K562 (cell line): Measurements from ENCODE around the gene PRSS53. TPM values are rescaled to one million over a fixed set of nuclear protein-coding genes. Genes with fewer than 3 reads are reported as not detected.

Experiments
- ATAC-seq: fragments of 200-7000 bp; cut with Tn5 transposase; 3 replicates; pipeline ENCODE4 v1.9.1; 2020; ENCODE audit warnings: moderate library complexity
- BruUV-seq: library from RNA; stranded (reverse); fragments of 400-500 nt; replicated peaks from 2 replicates; lab custom pipeline; 2021; lab: Mats Ljungman, UMichigan
- CTCF ChIA-PET: fragments of 300-600 bp; formaldehyde crosslinking; extraction: SDS; loops from one replicate; lab custom pipeline; 2021; ENCODE audit warnings: low intra/inter-chr PET ratio; lab: Yijun Ruan, JAX
- POLR2A ChIA-PET: fragments of 300-600, 350-650 bp; sonication (Branson Sonifier 250); formaldehyde crosslinking; extraction: SDS; loops from one replicate; lab custom pipeline; 2021; ENCODE audit warnings: antibody characterized with exemption, inconsistent platforms; lab: Yijun Ruan, JAX
- DNase-seq, 4 experiments: peaks; one replicate each; pipeline versions ENCODE4 v3.0.0 to v3.0.0-alpha.2; 2011 to 2018; ENCODE audit warnings: low spot score in 3 of 4, mixed read lengths in 3 of 4; ENCODE audit errors: extremely low read depth in 1 of 4
- FAIRE-seq: peaks from 2 replicates; lab custom pipeline; 2011; peaks lifted over from hg19 to GRCh38; lab: Jason Lieb, UNC
- H2AFZ ChIP-seq: 2 replicates; pipeline ENCODE4 v1.6.0; 2011; ENCODE audit warnings: low read depth, low read length, control low read depth, inconsistent platforms
- H3K27ac ChIP-seq: fragments of 200-600 bp; 3 replicates; pipeline ENCODE4 v1.8.0; 2011; ENCODE audit warnings: low read depth, mild to moderate bottlenecking, control low read depth, inconsistent platforms, low read length, moderate library complexity, mixed read lengths; ENCODE audit errors: extremely low read depth
- H3K27me3 ChIP-seq, 2 experiments: fragments of 300-600 bp in 1 of 2; 2 replicates in 1 of 2; 3 replicates in 1 of 2; pipeline versions ENCODE4 v1.6.0 to v1.8.0; 2011; ENCODE audit warnings: inconsistent platforms in 2 of 2, low read length in 2 of 2, mild to moderate bottlenecking in 1 of 2, mixed read lengths in 1 of 2, moderate library complexity in 1 of 2; ENCODE audit not compliant: control insufficient read depth in 2 of 2, insufficient read depth in 2 of 2
- H3K36me3 ChIP-seq: fragments of 300-600 bp; 3 replicates; pipeline ENCODE4 v1.8.0; 2011; ENCODE audit warnings: mild to moderate bottlenecking, low read length, inconsistent platforms; ENCODE audit not compliant: control insufficient read depth, insufficient read depth
- H3K4me1 ChIP-seq, 2 experiments: fragments of 200-600 bp in 1 of 2; replicated peaks in 1 of 2; 2 replicates in 1 of 2; 3 replicates in 1 of 2; pipeline versions ENCODE4 v1.5.1 to v1.8.0; 2011; ENCODE audit warnings: inconsistent platforms in 2 of 2, low read length in 2 of 2, mild to moderate bottlenecking in 1 of 2, mixed read lengths in 1 of 2, moderate library complexity in 1 of 2; ENCODE audit not compliant: control insufficient read depth in 2 of 2, insufficient read depth in 2 of 2
- H3K4me2 ChIP-seq: 2 replicates; pipeline ENCODE4 v1.6.1; 2011; ENCODE audit warnings: low read length, control low read depth, inconsistent platforms, mixed read lengths; ENCODE audit not compliant: insufficient read depth
- H3K4me3 ChIP-seq: fragments of 200-600 bp; sonication (generic), shearing (Covaris generic); 2 replicates; pipeline ENCODE4 v1.5.1; 2016; ENCODE audit warnings: control low read depth, inconsistent platforms
- H3K79me2 ChIP-seq: fragments of 200-600 bp; 3 replicates; pipeline ENCODE4 v1.8.0; 2011; ENCODE audit warnings: low read length, inconsistent platforms; ENCODE audit not compliant: control insufficient read depth, insufficient read depth
- H3K9ac ChIP-seq, 2 experiments: 2 replicates each; pipeline versions ENCODE4 v1.6.0 to v1.6.1; 2011; ENCODE audit warnings: low read depth in 2 of 2, low read length in 2 of 2, control low read depth in 1 of 2, inconsistent platforms in 1 of 2, mild to moderate bottlenecking in 1 of 2, mixed read lengths in 1 of 2; ENCODE audit not compliant: insufficient read depth in 1 of 2
- H3K9me1 ChIP-seq: one replicate; pipeline ENCODE4 v1.6.0; 2011; ENCODE audit warnings: inconsistent platforms, mild to moderate bottlenecking, low read length, moderate library complexity; ENCODE audit not compliant: control insufficient read depth, insufficient read depth
- H3K9me3 ChIP-seq: replicated peaks from 2 replicates; pipeline ENCODE4 v1.5.1; 2011; ENCODE audit warnings: low read depth, low read length, inconsistent platforms; ENCODE audit not compliant: control insufficient read depth, insufficient read depth
- H4K20me1 ChIP-seq: replicated peaks from 2 replicates; pipeline ENCODE4 v1.6.1; 2011; ENCODE audit warnings: low read length, inconsistent platforms, mixed read lengths; ENCODE audit not compliant: control insufficient read depth, insufficient read depth
- ASH1L ChIP-seq: fragments of 450-650 bp; IDR thresholded peaks from 2 replicates; pipeline ENCODE4 v1.6.1; 2018; ENCODE audit warnings: borderline replicate concordance, mild to moderate bottlenecking, low read depth; ENCODE audit not compliant: partially characterized antibody
- DACH1 ChIP-seq: fragments of 450-650 bp; IDR thresholded peaks from 2 replicates; pipeline ENCODE4 v1.6.1; 2018; ENCODE audit not compliant: partially characterized antibody
- DEAF1 ChIP-seq: fragments of 450-650 bp; formaldehyde crosslinking; IDR thresholded peaks from 2 replicates; pipeline ENCODE4 v1.4.0; 2020; ENCODE audit warnings: mild to moderate bottlenecking, moderate library complexity
- FOXP1 ChIP-seq: sonication (generic); formaldehyde crosslinking; IDR thresholded peaks from 2 replicates; pipeline ENCODE4 v1.8.0; 2022; ENCODE audit warnings: mild to moderate bottlenecking, missing genetic modification reagents
- PHB2 ChIP-seq: fragments of 450-650 bp; IDR thresholded peaks from 2 replicates; pipeline ENCODE4 v1.6.1; 2017; ENCODE audit warnings: low read depth
- RBM39 ChIP-seq: fragments of 200-400 bp; formaldehyde crosslinking; optimal IDR thresholded peaks from 2 replicates; pipeline ENCODE3; 2018; ENCODE audit warnings: low read depth, low read length
- SMARCE1 ChIP-seq: fragments of 450-650 bp; IDR thresholded peaks from 2 replicates; pipeline ENCODE4 v1.7.1; 2016; ENCODE audit warnings: mild to moderate bottlenecking
- XRCC3 ChIP-seq: fragments of 450-650 bp; IDR thresholded peaks from 2 replicates; pipeline ENCODE4 v1.6.1; 2017; ENCODE audit warnings: mild to moderate bottlenecking, moderate library complexity
- ZBTB43 ChIP-seq: sonication (generic); formaldehyde crosslinking; IDR thresholded peaks from 2 replicates; pipeline ENCODE4 v1.8.0; 2023; ENCODE audit warnings: mild to moderate bottlenecking, missing genetic modification reagents
- ZBTB49 ChIP-seq: sonication (generic); formaldehyde crosslinking; IDR thresholded peaks from 2 replicates; pipeline ENCODE4 v1.8.0; 2022; ENCODE audit warnings: missing genetic modification reagents, mild to moderate bottlenecking, borderline replicate concordance
- WGBS: fragments of 100-300 bp; shearing (Covaris generic); methylation state at CpG from one replicate; pipeline ENCODE4 v1.1.6; 2016; ENCODE audit warnings: low coverage, mixed read lengths; ENCODE audit not compliant: insufficient coverage; ENCODE audit errors: missing lambda C conversion rate; 5-methylcytosine and 5-hydroxymethylcytosine counted together
- in situ Hi-C: fragments of 300-500 bp; cut with MboI; formaldehyde crosslinking; loops from 4 replicates; pipeline ENCODE4 v1.15.0; 2018; ENCODE audit warnings: inconsistent platforms, mixed read lengths
- intact Hi-C: fragments of 100-400 bp; cut with micrococcal nuclease; formaldehyde crosslinking; loops from 2 replicates; pipeline ENCODE4 v1.14.2; 2022
- polyA plus RNA-seq, 8 experiments: library from polyadenylated mRNA; depleted of rRNA in 4 of 8; stranded (reverse) in 5 of 8; unstranded in 3 of 8; fragments of >200 nt; fragmentation: Nextera tagmentation in 2 of 8; fragmentation: Illumina TruSeq in 1 of 8; extraction: Ambion mirVana in 2 of 8; extraction: Trizol in 1 of 8; gene quantifications; 2 replicates each; pipeline versions ENCODE4 v1.2.1 to v1.2.3, GENCODE V29; 2011 to 2014; ENCODE audit warnings: inconsistent platforms in 1 of 8, missing spikeins in 1 of 8
- total RNA-seq, 7 experiments: library from RNA; depleted of rRNA in 6 of 7; stranded (reverse); fragments of >200 nt in 6 of 7; fragmentation: Illumina TruSeq in 2 of 7; extraction: Trizol in 2 of 7; gene quantifications; 2 replicates each; pipeline versions ENCODE4 v1.2.1 to v1.2.3, GENCODE V29; 2011 to 2021; ENCODE audit warnings: low replicate concordance in 1 of 7

Gene PRSS53
- total and polyA plus RNA-seq, 9 of the 15 experiments (the other 6 are each of a cell fraction or from before 2014, with no cell fraction given) = 0.40 to 1.9 (median 0.78) TPM; not detected in 2

- TF ChIP-seq DEAF1 (CRISPR knock-in tag) = no peak
- TF ChIP-seq XRCC3 = no peak
- no peak for TF ChIP-seq PHB2
- no peak for TF ChIP-seq ZBTB43 (CRISPR knock-in tag)
- no peak for TF ChIP-seq FOXP1 (CRISPR knock-in tag)
Observed at GRCh38 chr16:31092330-31092729, 3.6 kb upstream of the PRSS53 start (continued).

- BruUV-seq = no TSS peak
- Histone ChIP-seq H3K27ac (no peak overlapping the region), H3K36me3 (peaks cover 39% of the 10 kb centered on the region; the same call in 2 of the 3 replicates), H3K9ac (peak overlapping the region in 1 of 2 experiments; percentile 73; a peak in 2 of 4 replicates), H4K20me1 (peaks cover 8% of the 10 kb centered on the region; the same call in 1 of the 2 replicates), H3K4me2 (no peak overlapping the region)
- 57% methylated on average over 2 of the region's 2 CpGs for WGBS
- ChIA-PET POLR2A (interaction anchor here (0.6 to 3.1 kb wide), 4 partner anchors 13 to 90 kb away, joined by 3 to 16 read pairs (median 4); partner anchors contain the start of genes FUS, ZNF646 and ZNF668), CTCF (no interaction called here)
- intact Hi-C loops = loop anchor here (10.0 kb wide), 1 partner anchor 136 kb away; the partner anchor contains the start of gene SETD1A
- ATAC-seq = no peak
- TF ChIP-seq RBM39 = no peak
- no peak for TF ChIP-seq SMARCE1
- TF ChIP-seq ASH1L = no peak
- no peak for TF ChIP-seq ZBTB49
- TF ChIP-seq DACH1 = no peak
- TF ChIP-seq, all 486 proteins: peak for 0
- Histone ChIP-seq H3K4me3 (no peak overlapping the region), H3K9me1 (peaks cover 4% of the 10 kb centered on the region), H2AFZ (no peak overlapping the region), H3K4me1 (peaks cover 14 to 53% of the 10 kb centered on the region in 2 experiments; a peak in 4 of 5 replicates), H3K79me2 (peaks cover 22% of the 10 kb centered on the region), H3K9me3 (0 out of 2 replicates have a peak, but pooled peaks cover 2% of the 10 kb centered on the region), H3K27me3 (no peaks in the 10 kb centered on the region)
- in situ Hi-C loops = no loop called here
- no peak for FAIRE-seq
- DNase-seq = no peak
Observed at GRCh38 chr16:31090540-31090939, 1.8 kb upstream of the PRSS53 start.
